GM21619 (cell line): ENCODE results near the gene OAS3.

Experiments used
- ATAC-seq: cut with Tn5 transposase; IDR thresholded peaks from one replicate; pipeline ENCODE4 v1.9.1; 2021; ENCODE audit not compliant: unreplicated experiment

Gene OAS3

GRCh38 chr12:113007166-113007565 lies 68.9 kb downstream of the OAS3 start:
- ATAC-seq = no peak

- no peak for ATAC-seq
Observed at GRCh38 chr12:113010701-113011100, 72.4 kb downstream of the OAS3 start.

GRCh38 chr12:113014565-113014964 lies 76.3 kb downstream of the OAS3 start:
- ATAC-seq = no peak

DNA sequence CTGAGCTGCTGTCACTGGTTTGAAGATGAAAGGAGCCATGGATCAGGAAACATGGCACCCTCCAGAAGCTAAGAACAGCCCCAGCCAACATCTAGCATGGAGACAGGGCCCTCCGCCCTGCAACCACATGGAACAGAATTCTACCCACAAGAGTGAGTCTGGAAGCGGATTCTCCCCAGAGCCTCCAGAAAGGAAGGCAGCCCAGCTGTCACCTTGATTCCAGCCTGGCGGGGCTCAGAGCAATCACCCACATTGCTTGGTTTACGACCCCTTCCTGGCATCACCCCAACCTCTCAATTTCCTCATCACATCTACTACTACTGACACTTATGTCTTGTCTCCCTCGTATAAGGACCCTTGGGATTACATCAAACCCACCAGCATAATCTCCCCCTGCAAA lies 78.5 kb downstream of the OAS3 start:
- ATAC-seq = no peak

- ATAC-seq = no peak
Observed at GRCh38 chr12:113019025-113019424, 80.8 kb downstream of the OAS3 start.

GRCh38 chr12:113021500-113021899 lies 83.2 kb downstream of the OAS3 start:
- ATAC-seq = no peak
